Measurements from ENCODE around the gene PAQR5. TPM values are rescaled to one million over a fixed set of nuclear protein-coding genes. Genes with fewer than 3 reads are reported as not detected.

The PAQR5 gene, protein sequence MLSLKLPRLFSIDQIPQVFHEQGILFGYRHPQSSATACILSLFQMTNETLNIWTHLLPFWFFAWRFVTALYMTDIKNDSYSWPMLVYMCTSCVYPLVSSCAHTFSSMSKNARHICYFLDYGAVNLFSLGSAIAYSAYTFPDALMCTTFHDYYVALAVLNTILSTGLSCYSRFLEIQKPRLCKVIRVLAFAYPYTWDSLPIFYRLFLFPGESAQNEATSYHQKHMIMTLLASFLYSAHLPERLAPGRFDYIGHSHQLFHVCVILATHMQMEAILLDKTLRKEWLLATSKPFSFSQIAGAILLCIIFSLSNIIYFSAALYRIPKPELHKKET
- 0.30 TPM for polyA plus RNA-seq (2013, experiment 1 of 4)
- polyA plus RNA-seq (2013, experiment 2 of 4): 0.43 TPM
- 0.43 TPM for polyA plus RNA-seq (2013, experiment 3 of 4)
- 0.89 TPM for polyA plus RNA-seq (2013, experiment 4 of 4)

DNA sequence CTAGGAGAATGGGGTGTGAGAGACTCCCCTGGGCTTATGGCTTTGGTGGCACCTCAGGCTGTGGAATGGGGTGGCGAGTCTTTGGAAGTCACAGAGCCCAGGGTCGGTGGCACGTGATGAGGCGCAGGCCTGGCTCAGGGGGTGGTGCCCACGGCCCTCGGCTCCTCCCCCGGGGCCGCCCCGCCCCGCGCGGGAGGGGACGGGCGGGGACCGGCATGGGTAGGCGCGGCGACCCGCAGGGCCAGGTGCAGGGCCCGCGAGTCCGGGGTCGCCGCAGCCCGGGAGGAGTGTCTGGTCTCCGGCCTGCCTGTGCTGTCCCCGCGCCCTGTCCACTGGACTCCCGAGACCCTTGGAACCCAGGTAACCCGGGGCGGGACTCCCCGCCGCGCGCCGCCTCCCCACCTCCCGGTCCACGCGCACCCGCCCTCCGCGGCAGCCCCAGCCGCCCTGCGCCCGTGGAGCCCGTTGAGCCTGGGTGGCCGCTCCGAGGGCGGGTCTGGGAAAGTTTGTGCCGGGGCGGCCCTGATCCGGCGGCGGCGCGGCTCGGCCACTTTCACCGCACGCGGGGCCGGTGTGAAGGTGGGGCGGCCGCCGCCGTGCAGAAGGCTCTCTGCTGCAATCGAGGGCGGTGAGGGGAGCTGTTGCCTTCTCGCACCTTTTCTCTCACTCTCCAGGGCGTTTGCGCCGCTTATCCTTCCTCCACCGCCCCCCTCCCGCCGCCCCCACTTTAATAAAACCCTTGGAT lies at the start of gene PAQR5:
PAQR5 (plus strand) TSS at position 216 of the 745 bp plus-strand sequence. CDS start 61,169 bp downstream, outside the sequence.
- Histone ChIP-seq H3K27me3 (ENCODE audit: control insufficient read depth, insufficient read depth, low read length, poor library complexity, severe bottlenecking) (peaks cover 47% of the 10 kb centered on the region), H3K27ac (ENCODE audit: insufficient read depth, low read depth, low read length, poor library complexity, severe bottlenecking) (no peak within 1 kb of the TSS), H3K4me3 (ENCODE audit: insufficient read depth, low read depth, low read length) (peak within 1 kb of the TSS; percentile 46), H3K9me3 (ENCODE audit: control insufficient read depth, low read length) (no peaks in the 10 kb centered on the region), H3K36me3 (ENCODE audit: control insufficient read depth, insufficient read depth, low read length) (no peaks in the 10 kb centered on the region), H3K4me1 (ENCODE audit: control insufficient read depth, insufficient read depth, low read length) (peaks cover 6% of the 10 kb centered on the region)
- 1% methylated on average over 74 of the region's 74 CpGs for WGBS, 2 experiments

DNA sequence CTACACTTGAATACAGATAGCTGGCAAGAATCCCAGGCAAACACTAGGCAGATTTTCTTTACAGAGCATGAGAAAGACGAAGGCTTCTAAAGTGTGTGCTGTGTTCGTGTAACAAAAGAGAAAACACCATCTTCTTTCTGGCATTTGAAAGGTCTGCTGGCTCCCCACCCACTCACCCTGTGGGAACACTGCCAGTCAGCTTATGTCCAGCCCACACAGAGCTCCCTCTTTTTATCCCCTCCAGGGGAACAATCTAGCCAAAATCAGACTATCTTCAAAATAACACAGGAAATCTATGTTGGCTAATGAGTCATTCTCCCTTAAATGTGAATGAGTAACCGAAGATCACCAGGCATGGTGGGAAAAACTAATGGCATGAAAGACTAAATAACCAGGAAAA lies 45.6 kb upstream of the PAQR5 start:
- Histone ChIP-seq H3K27ac (ENCODE audit: insufficient read depth, low read depth, low read length, poor library complexity, severe bottlenecking) (no peak overlapping the region), H3K9me3 (ENCODE audit: control insufficient read depth, low read length) (no peaks in the 10 kb centered on the region), H3K4me3 (ENCODE audit: insufficient read depth, low read depth, low read length) (no peak overlapping the region), H3K4me1 (ENCODE audit: control insufficient read depth, insufficient read depth, low read length) (no peaks in the 10 kb centered on the region), H3K36me3 (ENCODE audit: control insufficient read depth, insufficient read depth, low read length) (no peaks in the 10 kb centered on the region), H3K27me3 (ENCODE audit: control insufficient read depth, insufficient read depth, low read length, poor library complexity, severe bottlenecking) (no peaks in the 10 kb centered on the region)
- WGBS, 2 experiments: 45 to 55% methylated on average over 3 of the region's 3 CpGs

DNA sequence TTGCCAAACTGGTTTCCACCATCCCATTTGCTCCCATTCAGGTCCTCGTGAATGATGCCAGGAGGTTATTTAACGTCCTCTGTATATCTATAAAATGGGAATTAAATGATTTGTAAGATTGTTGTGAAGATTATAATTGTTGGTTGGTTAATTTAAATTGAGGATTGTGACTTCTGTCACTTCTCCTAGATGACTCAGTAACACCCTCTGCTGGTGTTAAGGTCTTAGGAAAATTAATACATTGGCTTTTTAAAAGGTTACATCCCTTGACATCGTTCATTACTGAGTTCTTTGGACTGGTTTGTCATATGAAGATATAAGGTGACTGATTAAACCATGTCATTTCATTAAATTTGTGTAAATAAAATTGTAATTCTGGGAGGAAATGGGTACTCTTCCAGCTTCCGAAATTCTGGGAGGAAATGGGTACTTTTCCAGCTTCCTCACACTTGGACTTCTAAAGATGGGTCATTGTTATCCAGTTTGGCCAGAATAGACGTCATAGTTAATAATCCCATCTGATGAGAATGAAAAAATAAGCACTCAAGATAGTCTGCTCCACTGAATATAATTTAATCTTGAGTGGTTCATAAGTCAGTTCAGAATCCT lies 33.3 kb upstream of the PAQR5 start:
- no peaks in the 10 kb centered on the region for H3K36me3 ChIP-seq (ENCODE audit: control insufficient read depth, insufficient read depth, low read length)
- no peak overlapping the region for H3K27ac ChIP-seq (ENCODE audit: insufficient read depth, low read depth, low read length, poor library complexity, severe bottlenecking)
- H3K4me1 ChIP-seq (ENCODE audit: control insufficient read depth, insufficient read depth, low read length): no peaks in the 10 kb centered on the region
- no peak overlapping the region for H3K4me3 ChIP-seq (ENCODE audit: insufficient read depth, low read depth, low read length)
- H3K9me3 ChIP-seq (ENCODE audit: control insufficient read depth, low read length): no peaks in the 10 kb centered on the region
- WGBS, 2 experiments: 62 to 78% methylated on average over 4 to 5 of the region's 5 CpGs
- no peaks in the 10 kb centered on the region for H3K27me3 ChIP-seq (ENCODE audit: control insufficient read depth, insufficient read depth, low read length, poor library complexity, severe bottlenecking)

DNA sequence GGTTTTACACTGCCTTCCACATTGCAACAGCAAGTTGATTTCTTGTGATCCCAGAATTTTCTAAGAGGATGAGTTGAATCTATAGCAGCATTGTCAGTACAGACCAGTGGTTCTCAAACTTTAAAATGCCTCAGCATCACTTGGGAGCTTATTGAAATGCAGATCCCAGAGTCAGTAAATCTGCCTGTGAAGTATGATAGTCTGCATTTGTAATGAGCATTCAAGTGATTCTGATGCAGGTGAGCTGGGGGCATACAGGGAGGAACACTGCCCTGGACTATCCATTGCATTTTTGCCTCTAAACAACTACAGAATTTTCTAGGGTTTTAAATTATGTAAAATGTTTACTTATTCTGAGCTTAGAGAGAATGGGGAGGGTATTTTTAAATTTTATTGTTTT lies 27.5 kb upstream of the PAQR5 start:
- Histone ChIP-seq H3K4me3 (ENCODE audit: insufficient read depth, low read depth, low read length) (no peak overlapping the region), H3K4me1 (ENCODE audit: control insufficient read depth, insufficient read depth, low read length) (peaks cover 13% of the 10 kb centered on the region), H3K27ac (ENCODE audit: insufficient read depth, low read depth, low read length, poor library complexity, severe bottlenecking) (no peak overlapping the region), H3K9me3 (ENCODE audit: control insufficient read depth, low read length) (no peaks in the 10 kb centered on the region), H3K36me3 (ENCODE audit: control insufficient read depth, insufficient read depth, low read length) (no peaks in the 10 kb centered on the region), H3K27me3 (ENCODE audit: control insufficient read depth, insufficient read depth, low read length, poor library complexity, severe bottlenecking) (no peaks in the 10 kb centered on the region)

DNA sequence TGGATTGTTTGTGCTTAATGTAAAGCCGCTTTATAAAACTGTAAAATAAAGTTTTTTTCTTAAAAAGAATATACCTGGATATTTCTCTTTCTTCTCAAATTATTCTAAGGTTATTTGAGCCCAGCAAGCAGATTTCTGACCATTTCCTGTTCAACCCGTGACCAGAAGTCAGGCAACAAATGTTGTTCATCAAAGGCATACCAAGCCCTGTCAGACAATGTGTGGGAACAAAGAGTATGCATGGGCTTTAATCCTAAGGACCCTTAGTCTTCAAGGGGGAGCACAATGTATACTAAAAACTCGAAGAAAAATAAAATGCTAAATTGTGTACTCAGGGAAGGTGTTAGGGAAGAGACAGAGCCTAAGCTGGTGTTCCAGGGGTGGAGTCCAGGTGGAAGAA lies 26.6 kb upstream of the PAQR5 start:
- no peaks in the 10 kb centered on the region for H3K36me3 ChIP-seq (ENCODE audit: control insufficient read depth, insufficient read depth, low read length)

DNA sequence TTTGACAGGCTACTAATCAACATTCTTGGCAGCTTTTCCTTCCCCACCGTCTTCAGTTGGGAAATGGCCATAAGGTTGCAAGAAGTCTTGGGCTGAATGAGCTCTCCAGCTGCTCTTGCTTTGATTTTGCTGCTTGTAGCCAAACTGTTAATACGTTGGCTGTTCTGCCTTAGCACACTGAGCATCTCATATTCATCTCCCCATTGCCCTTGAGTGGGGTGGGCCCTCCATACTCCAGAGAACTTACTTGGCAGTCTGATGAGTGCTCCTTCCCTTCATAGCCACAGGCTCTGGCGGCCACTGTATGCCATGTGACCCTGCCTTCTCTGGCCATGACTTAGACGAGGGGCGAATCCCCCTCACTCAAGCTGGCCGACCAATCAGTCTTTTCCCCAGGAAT lies 25.8 kb upstream of the PAQR5 start:
- no peaks in the 10 kb centered on the region for H3K9me3 ChIP-seq (ENCODE audit: control insufficient read depth, low read length)
- H3K4me1 ChIP-seq (ENCODE audit: control insufficient read depth, insufficient read depth, low read length): peaks cover 13% of the 10 kb centered on the region
- H3K27ac ChIP-seq (ENCODE audit: insufficient read depth, low read depth, low read length, poor library complexity, severe bottlenecking): no peak overlapping the region
- no peaks in the 10 kb centered on the region for H3K27me3 ChIP-seq (ENCODE audit: control insufficient read depth, insufficient read depth, low read length, poor library complexity, severe bottlenecking)
- WGBS, 2 experiments: 95 to 96% methylated on average over 6 of the region's 6 CpGs
- H3K36me3 ChIP-seq (ENCODE audit: control insufficient read depth, insufficient read depth, low read length): no peaks in the 10 kb centered on the region
- no peak overlapping the region for H3K4me3 ChIP-seq (ENCODE audit: insufficient read depth, low read depth, low read length)

More for the DNA sequence above, 26.6 kb upstream of the PAQR5 start:
- Histone ChIP-seq H3K4me3 (ENCODE audit: insufficient read depth, low read depth, low read length) (no peak overlapping the region), H3K9me3 (ENCODE audit: control insufficient read depth, low read length) (no peaks in the 10 kb centered on the region), H3K27ac (ENCODE audit: insufficient read depth, low read depth, low read length, poor library complexity, severe bottlenecking) (no peak overlapping the region), H3K27me3 (ENCODE audit: control insufficient read depth, insufficient read depth, low read length, poor library complexity, severe bottlenecking) (no peaks in the 10 kb centered on the region), H3K4me1 (ENCODE audit: control insufficient read depth, insufficient read depth, low read length) (peaks cover 13% of the 10 kb centered on the region)
- 40 to 53% methylated on average over 2 of the region's 3 CpGs for WGBS, 2 experiments

DNA sequence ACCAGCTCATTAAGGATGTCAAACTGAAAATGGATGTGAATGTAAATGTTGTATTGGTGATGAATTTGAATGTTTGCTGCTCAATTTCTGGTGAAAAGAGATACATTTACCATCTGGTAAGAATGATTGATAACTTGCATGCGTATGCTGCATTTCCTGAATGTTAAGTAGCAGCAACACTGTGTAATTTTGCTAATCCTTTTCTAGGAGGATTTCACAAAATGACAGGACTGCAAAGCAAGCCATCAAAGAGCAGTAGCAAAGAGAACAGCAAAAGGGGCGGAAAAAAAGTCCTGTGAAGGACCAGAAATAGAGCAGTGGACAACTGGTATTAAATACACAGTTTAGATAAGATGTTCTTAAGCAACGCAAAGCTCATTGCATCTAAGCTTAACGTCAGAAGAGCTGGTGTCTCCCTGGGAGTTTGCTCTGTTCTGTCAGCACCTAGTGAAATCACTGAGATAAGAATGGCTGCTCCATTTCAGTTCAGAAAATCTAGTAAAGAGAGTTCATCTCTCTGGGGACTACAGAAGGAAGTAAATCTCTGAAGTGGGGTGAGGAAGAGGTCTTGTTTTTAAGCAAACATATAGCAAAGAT lies 23.5 kb upstream of the PAQR5 start:
- Histone ChIP-seq H3K4me3 (ENCODE audit: insufficient read depth, low read depth, low read length) (no peak overlapping the region), H3K27me3 (ENCODE audit: control insufficient read depth, insufficient read depth, low read length, poor library complexity, severe bottlenecking) (no peaks in the 10 kb centered on the region), H3K27ac (ENCODE audit: insufficient read depth, low read depth, low read length, poor library complexity, severe bottlenecking) (no peak overlapping the region), H3K9me3 (ENCODE audit: control insufficient read depth, low read length) (no peaks in the 10 kb centered on the region), H3K4me1 (ENCODE audit: control insufficient read depth, insufficient read depth, low read length) (peaks cover 13% of the 10 kb centered on the region), H3K36me3 (ENCODE audit: control insufficient read depth, insufficient read depth, low read length) (no peaks in the 10 kb centered on the region)
- 80 to 87% methylated on average over 4 of the region's 4 CpGs for WGBS, 2 experiments

DNA sequence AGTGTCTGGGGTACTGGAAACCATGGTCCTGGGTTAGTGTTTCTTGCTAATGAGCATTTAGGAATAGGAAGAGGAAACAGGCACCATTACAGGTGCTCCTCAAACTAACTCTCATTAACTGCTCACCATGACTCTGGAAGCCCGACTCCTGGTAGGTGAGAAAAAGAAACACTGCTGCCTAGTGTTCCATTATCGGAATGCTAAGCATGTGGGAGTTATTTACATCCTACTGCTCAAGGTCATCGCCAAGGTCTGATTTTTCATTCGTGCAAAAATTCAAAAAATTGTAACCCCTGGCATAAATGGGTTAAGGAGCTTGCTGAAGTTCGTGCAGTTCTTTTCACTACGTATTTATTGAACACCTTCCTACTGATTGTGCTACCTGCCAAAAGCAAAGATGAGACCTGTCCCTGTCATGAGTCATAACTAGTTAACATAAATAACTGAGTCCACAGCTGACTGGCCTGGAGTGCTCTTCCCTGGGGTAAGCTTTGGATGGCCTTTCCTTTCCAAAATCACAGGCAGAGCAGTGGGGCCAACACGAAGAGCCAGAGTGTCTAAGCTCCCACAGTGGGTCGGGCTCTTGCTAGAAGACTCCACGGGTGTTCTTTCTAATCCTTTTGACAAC lies 22.7 kb upstream of the PAQR5 start:
- Histone ChIP-seq H3K4me1 (ENCODE audit: control insufficient read depth, insufficient read depth, low read length) (peaks cover 13% of the 10 kb centered on the region), H3K27me3 (ENCODE audit: control insufficient read depth, insufficient read depth, low read length, poor library complexity, severe bottlenecking) (no peaks in the 10 kb centered on the region), H3K36me3 (ENCODE audit: control insufficient read depth, insufficient read depth, low read length) (no peaks in the 10 kb centered on the region), H3K4me3 (ENCODE audit: insufficient read depth, low read depth, low read length) (no peak overlapping the region), H3K9me3 (ENCODE audit: control insufficient read depth, low read length) (no peaks in the 10 kb centered on the region), H3K27ac (ENCODE audit: insufficient read depth, low read depth, low read length, poor library complexity, severe bottlenecking) (no peak overlapping the region)
- 87 to 89% methylated on average over 9 of the region's 9 CpGs for WGBS, 2 experiments

DNA sequence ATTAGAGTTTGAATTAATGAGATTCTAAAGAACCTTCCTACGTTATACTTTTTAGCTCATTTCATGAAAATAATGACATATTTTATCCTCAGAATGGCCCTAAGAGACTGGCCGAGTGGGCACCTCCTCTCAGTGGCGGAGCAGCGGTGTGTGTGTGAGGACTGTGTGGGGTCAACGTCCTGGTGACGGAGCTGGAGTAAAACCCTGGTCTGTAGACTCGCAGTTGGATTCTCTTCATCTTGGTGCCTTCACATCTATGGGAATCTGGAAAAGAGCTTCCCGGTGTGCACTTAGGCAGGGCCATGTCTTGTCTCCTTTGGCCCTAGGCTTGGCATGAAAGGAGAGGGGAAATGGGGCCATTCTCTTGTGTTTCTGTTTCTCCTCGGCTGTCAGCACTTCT lies 21.4 kb upstream of the PAQR5 start:
- H3K36me3 ChIP-seq (ENCODE audit: control insufficient read depth, insufficient read depth, low read length): no peaks in the 10 kb centered on the region
- peaks cover 7% of the 10 kb centered on the region for H3K4me1 ChIP-seq (ENCODE audit: control insufficient read depth, insufficient read depth, low read length)
- no peak overlapping the region for H3K27ac ChIP-seq (ENCODE audit: insufficient read depth, low read depth, low read length, poor library complexity, severe bottlenecking)
- H3K27me3 ChIP-seq (ENCODE audit: control insufficient read depth, insufficient read depth, low read length, poor library complexity, severe bottlenecking): no peaks in the 10 kb centered on the region
- no peaks in the 10 kb centered on the region for H3K9me3 ChIP-seq (ENCODE audit: control insufficient read depth, low read length)
- H3K4me3 ChIP-seq (ENCODE audit: insufficient read depth, low read depth, low read length): no peak overlapping the region
- 87 to 91% methylated on average over 8 to 9 of the region's 9 CpGs for WGBS, 2 experiments
